Suppressor macrophage (primary cell): ENCODE results near the gene TNFRSF6B.
A peak's percentile ranks its signal among the peaks of the same experiment; 100 is the strongest.

ENCODE experiments used
- DNase-seq, 4 experiments: peaks; one replicate each; pipeline ENCODE4 v3.0.0-alpha.2; 2020 to 2022

The TNFRSF6B gene

GRCh38 chr20:63697868-63698545 is 1.6 kb downstream of the TNFRSF6B start:
- DNase-seq, result no peak

- no peak for DNase-seq
Measured at GRCh38 chr20:63698739-63699465, 2.5 kb downstream of the TNFRSF6B start.

- no peak for DNase-seq
Measured at GRCh38 chr20:63699466-63700198, 3.2 kb downstream of the TNFRSF6B start.

GRCh38 chr20:63700199-63701050 is 4.0 kb downstream of the TNFRSF6B start:
- no peak for DNase-seq

DNA sequence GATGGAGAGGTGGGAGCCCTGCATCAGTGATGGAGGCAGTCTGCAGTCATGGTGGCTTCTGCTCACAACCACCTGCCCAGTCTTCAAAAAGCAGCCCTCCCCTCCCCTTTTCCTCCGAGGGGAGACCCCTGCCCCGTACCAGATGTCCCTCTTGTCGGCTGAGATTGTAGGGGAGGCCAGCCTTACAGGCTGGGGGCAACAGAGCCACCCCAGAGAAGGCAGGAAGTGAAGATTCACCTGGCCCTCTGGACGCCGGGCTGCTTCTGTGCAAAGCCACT is 4.5 kb downstream of the TNFRSF6B start:
- DNase-seq, result no peak

DNA sequence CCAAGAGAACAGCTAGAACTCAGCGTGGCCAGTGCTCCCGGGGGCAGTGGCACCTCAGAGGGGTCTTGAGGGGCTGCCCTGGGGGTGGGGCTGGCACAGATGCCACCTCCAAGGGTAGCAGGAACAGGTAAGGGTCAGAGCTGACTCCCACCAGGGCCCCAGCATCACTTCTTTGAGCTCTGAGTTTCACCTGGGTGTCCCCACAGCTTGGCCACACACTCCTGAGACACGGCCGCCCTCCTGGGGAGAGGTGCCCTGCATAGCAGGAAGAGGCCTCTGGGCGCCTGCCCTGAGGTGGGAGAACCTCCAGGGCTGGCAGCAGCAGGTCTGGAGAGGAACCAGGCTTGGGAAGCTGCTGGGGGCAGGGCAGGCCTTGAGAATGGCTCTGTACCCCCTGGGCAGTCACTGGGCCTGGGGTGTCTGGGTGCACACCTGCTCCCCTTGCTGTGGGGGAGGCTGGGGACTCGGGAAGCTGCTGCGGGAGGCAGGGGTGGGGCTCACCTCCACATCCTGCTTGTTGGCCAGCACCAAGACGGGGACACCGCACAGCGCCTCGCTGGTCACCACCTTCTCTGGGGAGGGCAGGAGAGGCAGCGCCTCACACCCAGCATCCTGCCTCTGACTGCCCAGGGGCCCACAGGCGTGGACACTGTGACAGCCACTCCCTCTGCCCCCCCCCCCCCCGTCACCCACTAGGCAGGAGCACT is 5.0 kb downstream of the TNFRSF6B start:
- no peak for DNase-seq

DNA sequence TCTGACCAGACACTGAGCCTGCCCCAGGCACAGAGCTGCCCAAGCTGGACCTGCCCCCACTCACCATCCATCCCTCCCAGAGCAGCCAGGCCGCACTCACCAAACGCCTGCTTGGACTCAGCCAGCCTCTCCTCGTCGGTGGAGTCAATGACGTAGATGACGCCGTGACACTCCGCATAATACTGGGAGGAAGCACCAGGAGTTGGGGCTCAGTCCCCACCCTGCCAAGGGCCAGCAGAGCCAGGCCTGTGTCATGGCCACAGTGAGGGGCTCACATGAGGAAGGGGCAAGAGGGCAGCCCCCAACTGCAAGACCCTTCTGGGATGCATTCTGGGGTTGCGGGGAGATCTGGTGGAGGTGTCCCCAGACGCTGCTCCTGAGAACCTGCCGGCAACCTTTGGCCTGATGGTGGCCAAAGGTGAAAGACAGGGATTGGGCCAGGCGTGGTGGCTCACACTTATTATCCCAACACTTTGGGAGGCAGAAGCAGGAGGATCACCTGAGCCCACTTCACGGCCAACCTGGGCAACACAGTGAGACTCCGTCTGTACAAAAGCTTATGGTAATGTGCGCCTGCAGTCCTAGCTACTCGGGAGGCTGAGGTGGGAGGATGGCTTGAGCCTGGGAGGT is 5.7 kb downstream of the TNFRSF6B start:
- no peak for DNase-seq

DNA sequence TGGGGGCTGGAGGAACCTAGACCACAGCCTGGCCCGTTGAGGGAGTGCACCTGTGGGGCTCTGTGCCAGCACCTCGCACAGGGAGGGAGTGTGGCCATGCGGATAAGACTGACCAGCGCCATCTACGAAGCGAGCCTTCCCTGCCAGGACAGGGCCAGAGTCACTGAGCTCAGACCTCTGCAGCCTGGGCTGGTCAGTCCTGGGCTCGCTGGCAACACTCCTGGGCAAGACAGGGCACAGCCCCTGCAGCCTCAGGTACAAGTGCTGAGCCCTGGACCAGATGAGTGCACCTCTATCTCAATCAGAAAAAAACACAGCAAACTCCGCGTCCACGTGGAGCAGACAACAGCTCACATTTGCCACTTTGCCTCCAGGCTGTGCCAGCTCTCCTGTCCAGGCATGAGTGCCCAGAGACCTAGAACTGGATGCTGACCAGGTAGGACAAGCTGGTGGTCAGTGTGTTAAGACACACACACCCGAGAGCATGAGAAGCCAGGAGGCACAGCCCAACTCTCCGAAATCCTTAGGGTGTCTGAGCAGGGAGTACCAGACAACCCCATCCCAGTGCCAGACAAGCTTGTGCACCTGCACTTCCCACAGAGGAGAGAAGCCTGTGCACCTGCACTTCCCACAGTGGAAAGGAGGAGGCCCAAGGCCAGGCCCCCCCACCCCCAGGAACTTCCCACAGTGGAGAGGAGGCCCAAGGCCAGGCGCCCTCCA is 6.5 kb downstream of the TNFRSF6B start:
- DNase-seq, result no peak

GRCh38 chr20:63703471-63703975 is 7.1 kb downstream of the TNFRSF6B start:
- no peak for DNase-seq

DNA sequence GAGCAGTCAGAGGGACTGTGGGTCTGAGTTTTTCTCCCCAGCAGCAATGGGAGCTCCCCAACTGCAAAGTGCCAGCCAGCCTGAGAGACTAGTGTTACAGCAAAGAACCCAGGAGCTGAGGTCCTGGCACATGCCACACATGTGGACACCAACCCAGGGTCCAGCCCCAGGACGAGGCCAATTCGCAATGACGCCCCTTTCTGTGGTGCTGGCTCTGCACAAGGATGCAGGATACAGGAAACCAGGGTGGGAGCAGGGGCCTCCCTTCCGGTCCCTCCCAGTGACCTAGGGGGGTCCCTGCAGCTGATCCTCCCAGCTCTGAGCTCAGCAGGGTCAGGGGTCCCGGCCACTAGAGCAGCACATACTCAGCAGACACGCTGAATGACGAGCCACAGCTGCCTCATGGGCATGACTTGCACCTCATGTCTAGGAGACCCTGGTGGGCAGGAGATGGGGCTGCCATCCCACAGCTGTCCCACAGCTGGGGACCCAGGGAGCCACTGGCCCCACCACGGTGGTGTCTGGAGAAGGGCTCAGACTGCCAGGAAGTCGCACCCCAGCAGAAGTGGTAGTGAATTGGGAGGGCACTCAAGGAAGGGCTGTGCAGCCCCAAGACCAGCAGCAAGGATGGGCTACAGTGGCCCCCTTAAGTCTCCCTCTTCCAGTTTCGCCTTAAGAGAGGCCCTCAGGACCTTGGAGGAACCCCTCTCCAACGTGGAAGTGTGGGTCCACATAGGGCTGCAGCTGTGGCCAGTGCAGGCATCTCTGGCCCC is 7.7 kb downstream of the TNFRSF6B start:
- no peak for DNase-seq

DNA sequence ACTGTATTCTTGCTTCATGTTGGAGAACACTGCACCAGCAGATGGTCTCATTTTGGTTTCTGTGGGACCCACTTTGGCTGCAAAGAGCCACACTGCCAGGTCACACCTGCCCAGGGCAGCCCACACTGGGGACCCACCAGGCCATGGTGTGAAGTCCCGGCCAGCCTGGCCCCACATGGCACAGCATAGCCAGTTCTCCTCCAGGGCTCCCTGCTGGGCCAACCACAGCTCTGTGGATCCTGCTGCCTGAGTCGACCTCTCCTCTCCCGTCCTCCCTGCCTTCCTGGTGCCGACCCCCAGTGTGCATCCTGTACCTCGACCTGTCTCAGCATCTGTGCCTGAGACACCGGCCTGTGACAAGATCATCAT is 8.3 kb downstream of the TNFRSF6B start:
- no peak for DNase-seq

DNA sequence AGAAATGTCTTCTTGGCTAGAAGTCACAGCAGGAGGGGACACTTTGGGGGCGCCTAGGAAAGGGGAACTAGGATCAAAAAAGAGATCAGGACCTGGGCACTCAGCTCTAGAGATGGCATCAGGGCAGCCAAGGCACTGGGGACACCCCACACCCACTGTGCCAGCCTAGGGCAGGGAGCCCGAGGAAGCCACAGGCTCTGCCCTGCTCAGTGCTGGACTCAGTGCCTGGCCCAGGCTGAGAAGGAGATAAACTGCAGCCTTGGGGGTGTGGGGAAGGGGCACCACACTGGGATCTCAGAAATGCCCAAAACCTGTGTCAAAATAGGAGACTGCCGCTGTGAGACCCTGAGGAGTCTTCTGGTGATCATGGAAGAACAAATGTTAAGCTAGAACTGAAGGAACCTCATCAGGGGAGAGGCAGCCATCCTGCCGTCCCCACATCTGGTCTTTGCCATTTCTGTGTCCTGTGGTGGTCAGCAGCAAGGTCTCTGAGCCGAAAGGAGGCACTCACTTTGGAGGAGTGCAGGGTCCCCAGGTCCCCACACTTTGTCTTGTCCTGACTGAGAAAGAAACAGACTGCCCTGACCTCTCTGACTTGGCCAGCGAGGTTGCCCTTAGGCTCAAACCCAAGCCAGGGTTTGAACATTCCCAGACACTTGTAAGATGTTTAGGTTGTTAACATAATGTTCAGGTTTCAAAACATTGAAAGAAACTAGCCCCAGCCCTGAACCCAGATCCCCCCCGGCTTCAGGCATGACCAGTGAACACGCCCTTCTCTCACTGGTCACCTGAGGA is 9.0 kb downstream of the TNFRSF6B start:
- DNase-seq, result no peak

DNA sequence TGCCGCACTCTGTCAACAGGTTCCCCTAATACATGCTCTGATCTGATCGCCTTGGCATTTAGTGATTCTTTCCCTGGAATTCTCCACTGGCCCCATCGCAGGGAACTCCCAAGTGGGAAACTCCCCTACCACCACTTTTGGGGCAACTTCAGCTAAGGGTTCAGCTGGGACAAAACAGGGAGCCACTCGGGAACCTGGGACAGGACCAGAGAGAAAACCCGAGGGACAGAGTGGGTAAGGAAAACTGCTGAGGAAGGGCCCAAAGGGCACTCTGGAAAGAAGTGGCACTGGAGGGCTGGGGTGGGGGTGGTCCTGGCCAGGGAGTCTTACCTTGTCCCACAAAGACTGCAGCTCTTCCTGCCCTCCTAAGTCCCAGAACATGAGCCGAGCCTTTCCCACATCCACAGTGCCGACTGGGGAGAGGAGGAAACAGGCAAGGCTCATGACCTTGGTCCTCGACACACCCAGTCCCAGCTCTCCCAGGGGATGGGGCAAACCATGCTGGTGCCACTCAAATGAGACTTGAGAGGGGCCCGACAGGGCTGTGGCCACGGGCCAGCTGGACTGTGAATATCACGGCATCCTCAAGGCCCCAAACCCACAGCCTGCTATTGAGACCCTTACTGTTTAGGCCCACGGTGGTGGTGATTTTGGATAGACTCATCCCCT is 9.7 kb downstream of the TNFRSF6B start:
- DNase-seq, result no peak

DNA sequence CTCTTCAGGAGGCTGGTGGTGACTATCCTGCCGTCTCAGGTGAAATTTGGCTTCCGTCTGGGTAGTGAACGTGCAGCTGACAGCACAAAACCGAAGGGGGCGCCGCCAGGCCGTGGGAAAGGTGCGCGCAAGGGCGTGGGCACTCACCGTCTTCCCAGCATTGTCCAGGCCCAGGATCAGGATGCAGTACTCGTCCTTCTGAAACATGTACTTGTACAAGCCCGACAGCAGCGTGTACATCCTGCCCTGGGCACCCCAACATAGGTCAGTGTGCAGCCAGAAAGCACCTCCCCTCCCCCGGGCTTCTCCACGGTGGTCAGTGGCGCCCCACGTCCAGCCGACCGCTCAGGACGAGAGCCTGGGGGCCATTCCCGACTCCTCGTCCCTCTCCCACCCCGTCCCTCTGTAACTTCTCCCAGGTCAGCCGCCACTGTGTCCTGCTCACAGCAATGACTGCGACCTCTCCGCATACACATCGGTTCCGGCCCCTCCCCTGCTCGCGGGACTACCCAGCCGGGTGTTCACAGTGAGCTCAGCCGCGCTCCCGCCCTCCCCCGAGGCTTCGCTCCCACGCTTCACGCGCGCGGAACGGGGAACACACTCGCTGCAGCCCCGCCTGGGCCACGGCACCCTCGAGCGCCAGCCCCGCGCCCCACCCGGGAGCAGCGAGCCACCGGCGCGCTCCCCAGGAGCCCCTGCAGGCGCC is 10.6 kb downstream of the TNFRSF6B start:
- DNase-seq, result peak; percentile 69 to 90 (median 80)

DNA sequence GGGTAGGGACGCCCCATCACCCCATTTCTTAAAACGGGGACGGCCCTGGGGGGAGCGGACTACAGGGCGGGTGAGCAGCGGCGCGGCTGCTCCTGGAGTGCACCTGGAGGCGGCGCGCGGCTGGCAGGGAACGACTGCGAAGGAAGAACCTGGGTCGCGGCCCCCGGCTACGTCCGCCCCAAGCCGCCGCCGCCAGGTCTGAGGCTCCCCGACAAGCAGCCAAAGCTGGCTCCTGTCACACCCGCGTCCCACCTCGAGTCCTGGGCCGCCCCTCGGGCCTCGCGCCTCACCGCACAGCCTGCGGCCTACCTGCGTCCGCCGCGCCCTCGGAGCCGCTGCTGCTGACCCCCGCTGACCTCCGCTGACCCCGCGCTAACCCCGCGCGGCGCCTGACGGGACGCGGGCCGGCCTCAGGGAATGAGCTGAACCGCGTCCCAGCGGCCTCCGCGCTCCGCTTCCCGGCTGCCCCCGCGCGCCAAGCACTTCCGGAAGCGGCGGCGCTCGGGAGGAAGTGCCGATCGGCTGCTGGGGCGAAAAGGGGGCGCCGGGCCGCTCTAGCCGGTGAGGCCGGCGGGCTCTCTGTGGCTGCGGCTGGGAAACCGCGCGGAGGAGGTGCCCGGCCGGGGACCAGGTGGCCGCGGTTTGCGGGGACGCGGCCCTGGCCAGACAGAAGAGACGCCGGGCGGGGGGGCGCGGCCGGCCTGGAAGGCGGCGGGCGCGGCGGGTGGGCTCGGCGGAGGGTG is 11.3 kb downstream of the TNFRSF6B start, which contains the start of the genes ARFRP1 and ZGPAT:
TSS of gene ARFRP1 (minus strand) at position 419 of the 743 bp plus-strand sequence. CDS start 885 bp downstream, outside the sequence.
TSS of gene ZGPAT (plus strand) at position 482 of the 743 bp plus-strand sequence. CDS start 542 bp downstream, outside the sequence.
- peak; percentile 93 to 98 (median 96) for DNase-seq

GRCh38 chr20:63708301-63709148 is 12.1 kb downstream of the TNFRSF6B start:
- peak in 1 of 4 experiments; percentile 45 for DNase-seq
